ENCODE measurements around the gene LSP1. TPM values are rescaled to one million over a fixed set of nuclear protein-coding genes. Genes with fewer than 3 reads are reported as not detected.

LSP1 gene
- total and polyA plus RNA-seq, 2 of the 13 experiments (the other 11 are each of a cell fraction or from before 2014, with no cell fraction given): 0.59 to 1.00 TPM

- peak; percentile 79; the same call in 1 of the 2 replicates for TF ChIP-seq TFDP1 (CRISPR knock-in tag; IDR thresholded peaks at IDR 0.05; ENCODE audit: borderline replicate concordance)
- peak; percentile 66; the same call in 1 of the 2 replicates for TF ChIP-seq PHF21A (CRISPR knock-in tag; IDR thresholded peaks at IDR 0.05)
- 0 out of 2 replicates have a peak, but pooled peaks have one; percentile 8 for TF ChIP-seq ETV5 (CRISPR knock-in tag; IDR thresholded peaks at IDR 0.05; ENCODE audit: borderline replicate concordance)
- no peak for TF ChIP-seq U2AF1 (optimal IDR thresholded peaks at IDR 0.05; ENCODE audit: low read depth, low read length)
- TF ChIP-seq NRL (CRISPR knock-in tag; IDR thresholded peaks at IDR 0.05; ENCODE audit: borderline replicate concordance): peak; percentile 48; the same call in 1 of the 2 replicates
- no peak for TF ChIP-seq HCFC1 (IDR thresholded peaks at IDR 0.05; ENCODE audit: low read depth, low read length)
- TF ChIP-seq ZNF232 (CRISPR knock-in tag; IDR thresholded peaks at IDR 0.05; ENCODE audit: borderline replicate concordance): peak; percentile 89; the same call in 1 of the 2 replicates
- TF ChIP-seq ZNF563 (CRISPR knock-in tag; IDR thresholded peaks at IDR 0.05): peak; percentile 85; the same call in 1 of the 2 replicates
- peak; percentile 65; the same call in 1 of the 2 replicates for TF ChIP-seq ZBTB34 (CRISPR knock-in tag; IDR thresholded peaks at IDR 0.05)
- TF ChIP-seq TOPORS (CRISPR knock-in tag; IDR thresholded peaks at IDR 0.05): 0 out of 2 replicates have a peak, but pooled peaks have one; percentile 34
- TF ChIP-seq KMT2A (CRISPR knock-in tag; IDR thresholded peaks at IDR 0.05): no peak
- peak; percentile 63; the same call in 1 of the 2 replicates for TF ChIP-seq ARNT2 (CRISPR knock-in tag; IDR thresholded peaks at IDR 0.05; ENCODE audit: low read depth)
- TF ChIP-seq ZNF263 (CRISPR knock-in tag; IDR thresholded peaks at IDR 0.05): peak; percentile 74
- TF ChIP-seq MAX (IDR thresholded peaks at IDR 0.05): peak; percentile 84
- TF ChIP-seq RFXAP (CRISPR knock-in tag; IDR thresholded peaks at IDR 0.05; ENCODE audit: borderline replicate concordance): 0 out of 2 replicates have a peak, but pooled peaks have one; percentile 39
- TF ChIP-seq TFE3 (CRISPR knock-in tag; IDR thresholded peaks at IDR 0.05): peak; percentile 40; the same call in 1 of the 2 replicates
- TF ChIP-seq SMARCC2 (IDR thresholded peaks at IDR 0.05): no peak
- TF ChIP-seq TFAP4 (IDR thresholded peaks at IDR 0.05; ENCODE audit: borderline replicate concordance, low read depth): peak; percentile 56; the same call in 1 of the 2 replicates
- no peak for TF ChIP-seq ZNF703 (CRISPR knock-in tag; IDR thresholded peaks at IDR 0.05; ENCODE audit: borderline replicate concordance)
- TF ChIP-seq PHF8 (CRISPR knock-in tag; IDR thresholded peaks at IDR 0.05): peak; percentile 36; the same call in 1 of the 2 replicates
- no peak for TF ChIP-seq PTBP1 (IDR thresholded peaks at IDR 0.05; ENCODE audit: low read depth, low read length, poor library complexity, severe bottlenecking)
- TF ChIP-seq ZEB1 (IDR thresholded peaks at IDR 0.05; ENCODE audit: insufficient replicate concordance, low read depth): peak; percentile 97
- peak; percentile 75 for TF ChIP-seq BORCS8-MEF2B (CRISPR knock-in tag; IDR thresholded peaks at IDR 0.05)
- TF ChIP-seq FOSL1 (CRISPR knock-in tag; IDR thresholded peaks at IDR 0.05; ENCODE audit: borderline replicate concordance): no peak
- peak; percentile 81 for TF ChIP-seq ZBTB38 (CRISPR knock-in tag; IDR thresholded peaks at IDR 0.05)
- no peak for TF ChIP-seq DDIT3 (CRISPR knock-in tag; IDR thresholded peaks at IDR 0.05)
Measured at GRCh38 chr11:1834062-1834610, 18.7 kb upstream of the LSP1 start (continued).

Data from HepG2 (cell line).